ENCODE results near the gene CISH. TPM values are rescaled to one million over a fixed set of nuclear protein-coding genes. Genes with fewer than 3 reads are reported as not detected.
A peak's percentile ranks its signal among the peaks of the same experiment; 100 is the strongest.

CISH gene
- total RNA-seq, 8 experiments from 2014 or later = 0.76 to 5.2 (median 1.8) TPM

GRCh38 chr3:50600141-50600753, 11.3 kb downstream of the CISH start:
- ATAC-seq (replicated peaks in 6 of 8) = no peak
- no peak overlapping the region for H3K4me3 ChIP-seq
- 57 to 100% (median 92%) methylated on average over 2 to 6 of the region's 9 CpGs; no CpG with 5 or more reads in 5 of the 10 experiments for WGBS, 10 experiments
- in situ Hi-C loops (cut with MboI; ENCODE audit: low pct_unique_long_range_greater_than_20kb in 2 of 9, low sequenced_read_pairs in 9 of 9, unreplicated experiment in 9 of 9) = loop anchor here in 8 of 9 experiments (25.0 kb wide), 2 partner anchors 762 to 787 kb away; partner anchors contain the start of genes MANF (in 3 of the 8) and RBM15B (in 3 of the 8)
- peak overlapping the region in 1 of 2 donors; percentile 92 for H3K27ac ChIP-seq
- H3K4me1 ChIP-seq (replicated peaks in 1 of 2) = peaks cover 18 to 23% of the 10 kb centered on the region in 2 donors

GRCh38 chr3:50599716-50600118, 11.9 kb downstream of the CISH start:
- 60 to 86% (median 83%) methylated on average over 1 of the region's 1 CpG; no CpG with 5 or more reads in 7 of the 10 experiments for WGBS, 10 experiments
- no peak for ATAC-seq (replicated peaks in 6 of 8)
- Histone ChIP-seq H3K4me3 (no peak overlapping the region), H3K4me1 (replicated peaks in 1 of 2) (peaks cover 18 to 23% of the 10 kb centered on the region in 2 donors), H3K27ac (no peak overlapping the region)
- in situ Hi-C loops (cut with MboI; ENCODE audit: low pct_unique_long_range_greater_than_20kb in 2 of 9, low sequenced_read_pairs in 9 of 9, unreplicated experiment in 9 of 9) = loop anchor here in 8 of 9 experiments (25.0 kb wide), 2 partner anchors 763 to 788 kb away; partner anchors contain the start of genes MANF (in 3 of the 8) and RBM15B (in 3 of the 8)

DNA sequence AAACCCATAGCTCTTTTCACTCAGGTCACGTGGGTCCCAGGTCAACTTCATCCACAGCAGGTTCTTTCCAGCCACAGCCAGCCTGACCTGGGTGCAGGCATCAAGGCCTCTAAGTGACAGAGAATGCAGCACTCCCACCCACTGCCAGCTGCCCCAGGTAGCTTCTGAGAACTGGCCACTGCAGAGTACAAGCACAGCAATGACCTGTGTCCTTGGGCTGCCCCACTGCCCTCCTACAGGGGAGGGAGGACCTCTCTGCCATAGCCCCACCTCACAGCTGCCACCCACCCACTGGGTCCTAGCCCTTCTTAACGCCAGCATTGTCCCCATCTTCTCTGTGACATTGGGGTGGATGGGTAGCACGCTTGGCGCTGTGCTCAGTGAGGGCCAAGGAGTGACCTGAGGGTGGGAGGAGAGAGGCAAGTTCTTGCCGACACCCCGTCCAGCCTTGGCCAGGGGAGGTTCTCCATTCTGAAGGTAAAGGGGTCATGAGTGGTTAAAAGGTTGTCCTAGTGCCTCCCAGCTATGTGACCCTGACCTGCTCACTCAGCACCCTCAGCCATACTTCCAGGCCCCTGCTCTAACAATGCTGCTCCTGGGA, 12.4 kb downstream of the CISH start:
- no peak overlapping the region for H3K27ac ChIP-seq
- ATAC-seq (replicated peaks in 6 of 8) = no peak
- 75 to 100% (median 83%) methylated on average over 1 to 2 of the region's 6 CpGs; no CpG with 5 or more reads in 7 of the 10 experiments for WGBS, 10 experiments
- peaks cover 18 to 23% of the 10 kb centered on the region in 2 donors for H3K4me1 ChIP-seq (replicated peaks in 1 of 2)
- in situ Hi-C loops (cut with MboI; ENCODE audit: low pct_unique_long_range_greater_than_20kb in 2 of 9, low sequenced_read_pairs in 9 of 9, unreplicated experiment in 9 of 9) = no loop called here
- H3K4me3 ChIP-seq = no peak overlapping the region

- in situ Hi-C loops (cut with MboI; ENCODE audit: low pct_unique_long_range_greater_than_20kb in 2 of 9, low sequenced_read_pairs in 9 of 9, unreplicated experiment in 9 of 9) = no loop called here
- peak in 1 of 8 experiments; percentile 25 for ATAC-seq (replicated peaks in 6 of 8)
Observed at GRCh38 chr3:50594253-50594785, 17.3 kb downstream of the CISH start.

DNA sequence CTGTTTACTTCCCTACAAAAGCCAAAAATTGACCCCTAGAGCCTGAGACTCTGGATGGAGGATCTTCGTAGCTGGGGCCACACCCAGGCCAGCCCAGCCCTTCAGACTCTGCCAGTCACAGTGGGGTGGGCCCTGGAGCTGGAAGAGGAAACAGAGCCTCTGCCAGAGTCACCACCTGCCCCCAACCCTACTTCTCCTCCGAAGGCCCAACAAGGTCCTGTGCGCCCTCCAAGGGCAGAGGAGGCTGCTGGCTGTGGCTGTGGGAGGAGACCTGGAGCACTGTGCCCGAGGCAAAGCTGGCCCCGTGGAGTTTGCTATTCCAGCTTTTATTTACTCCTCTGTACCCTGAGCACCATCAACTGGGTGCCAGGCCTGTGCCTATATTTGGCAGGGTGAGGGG, 19.0 kb downstream of the CISH start:
- peak in 6 of 8 experiments; percentile 5 to 49 (median 23) for ATAC-seq (replicated peaks in 6 of 8)
- in situ Hi-C loops (cut with MboI; ENCODE audit: low pct_unique_long_range_greater_than_20kb in 2 of 9, low sequenced_read_pairs in 9 of 9, unreplicated experiment in 9 of 9) = no loop called here
- peaks cover 0 to 2% of the 10 kb centered on the region in 2 donors for H3K4me1 ChIP-seq (replicated peaks in 1 of 2)
- no peak overlapping the region for H3K4me3 ChIP-seq
- no CpG with 5 or more reads among the region's 5 CpGs for WGBS, 10 experiments
- no peak overlapping the region for H3K27ac ChIP-seq

More at GRCh38 chr3:50594253-50594785, 17.3 kb downstream of the CISH start:
- Histone ChIP-seq H3K4me1 (replicated peaks in 1 of 2) (no peaks in the 10 kb centered on the region), H3K27ac (no peak overlapping the region), H3K4me3 (no peak overlapping the region)
- WGBS, 10 experiments = 0 to 62% (median 0%) methylated on average over 1 to 2 of the region's 2 CpGs; no CpG with 5 or more reads in 3 of the 10 experiments

DNA sequence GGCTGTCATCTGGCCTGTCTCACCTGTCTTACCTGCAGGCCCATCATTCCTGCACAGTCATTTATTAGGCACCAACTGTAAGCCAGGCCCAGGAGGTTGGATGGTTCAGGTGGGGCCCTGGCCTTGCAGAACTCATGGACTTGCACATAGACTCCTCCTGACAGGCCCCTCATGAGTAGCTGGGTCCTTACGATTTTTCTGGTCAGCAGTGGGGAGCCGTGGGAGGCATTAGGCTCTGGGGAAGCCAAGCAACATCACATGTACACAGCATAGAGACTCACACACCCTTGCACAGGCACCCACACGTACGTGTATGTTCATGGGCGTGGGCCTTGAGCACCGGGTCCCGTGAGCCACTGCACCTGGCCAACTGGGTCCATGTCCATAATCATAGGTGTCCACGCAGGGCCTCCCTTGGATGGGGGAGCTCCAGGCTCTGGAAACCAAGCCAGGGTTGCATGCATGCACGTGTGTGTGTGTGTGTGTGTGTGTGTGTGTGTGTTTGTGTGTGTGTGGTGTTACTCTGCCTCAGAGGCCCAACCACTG, 20.3 kb downstream of the CISH start:
- in situ Hi-C loops (cut with MboI; ENCODE audit: low pct_unique_long_range_greater_than_20kb in 2 of 9, low sequenced_read_pairs in 9 of 9, unreplicated experiment in 9 of 9) = no loop called here
- peaks cover 0 to 4% of the 10 kb centered on the region in 2 donors for H3K4me1 ChIP-seq (replicated peaks in 1 of 2)
- no peak overlapping the region for H3K27ac ChIP-seq
- no peak overlapping the region for H3K4me3 ChIP-seq
- ATAC-seq (replicated peaks in 6 of 8) = no peak
- 25 to 89% (median 60%) methylated on average over 1 to 3 of the region's 9 CpGs; no CpG with 5 or more reads in 6 of the 10 experiments for WGBS, 10 experiments

DNA sequence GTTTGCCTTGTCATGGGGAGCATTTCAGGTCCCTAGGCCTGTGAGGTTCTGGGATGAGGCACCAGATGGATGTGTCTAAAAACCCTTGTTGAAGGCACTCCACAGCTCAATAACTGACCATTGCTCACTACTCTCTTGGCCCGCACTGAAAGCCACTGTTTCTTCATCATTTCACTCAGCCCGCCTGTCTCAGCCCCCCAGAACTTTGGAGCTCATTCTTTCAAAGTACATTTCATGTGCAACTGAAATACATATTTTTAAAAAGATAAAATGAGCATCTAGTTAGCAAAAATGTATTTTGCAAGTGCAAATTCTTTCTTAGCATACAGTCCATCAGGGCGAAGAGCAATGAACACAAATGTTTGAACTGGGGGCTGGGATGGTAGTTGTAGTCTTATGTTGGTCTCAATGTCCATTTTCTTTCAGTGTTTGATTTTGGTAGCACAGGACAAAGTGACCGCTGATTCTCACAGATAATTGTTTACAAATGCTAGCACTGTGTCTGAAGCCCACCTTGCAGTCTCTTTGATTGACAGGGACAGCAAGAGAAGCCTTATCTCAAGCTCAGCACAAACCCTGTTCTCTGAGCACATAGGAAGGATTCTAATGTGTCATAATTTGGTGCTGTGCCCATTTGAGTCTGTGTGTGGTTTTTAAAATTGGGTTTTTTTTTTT, 22.7 kb downstream of the CISH start:
- 70 to 93% (median 85%) methylated on average over 2 to 4 of the region's 4 CpGs; no CpG with 5 or more reads in 3 of the 10 experiments for WGBS, 10 experiments
- in situ Hi-C loops (cut with MboI; ENCODE audit: low pct_unique_long_range_greater_than_20kb in 2 of 9, low sequenced_read_pairs in 9 of 9, unreplicated experiment in 9 of 9) = no loop called here
- ATAC-seq (replicated peaks in 6 of 8) = no peak
- no peak overlapping the region for H3K27ac ChIP-seq
- H3K4me3 ChIP-seq = no peak overlapping the region
- H3K4me1 ChIP-seq (replicated peaks in 1 of 2) = peaks cover 0 to 4% of the 10 kb centered on the region in 2 donors

GRCh38 chr3:50587806-50588758, 23.5 kb downstream of the CISH start:
- ATAC-seq (replicated peaks in 6 of 8) = peak in 3 of 8 experiments; percentile 7 to 16 (median 8)
- peaks cover 0 to 4% of the 10 kb centered on the region in 2 donors for H3K4me1 ChIP-seq (replicated peaks in 1 of 2)
- in situ Hi-C loops (cut with MboI; ENCODE audit: low pct_unique_long_range_greater_than_20kb in 2 of 9, low sequenced_read_pairs in 9 of 9, unreplicated experiment in 9 of 9) = no loop called here
- no peak overlapping the region for H3K27ac ChIP-seq
- no peak overlapping the region for H3K4me3 ChIP-seq
- WGBS, 10 experiments = 25 to 100% (median 67%) methylated on average over 2 to 4 of the region's 17 CpGs; no CpG with 5 or more reads in 5 of the 10 experiments

GRCh38 chr3:50587373-50587772, 24.2 kb downstream of the CISH start:
- in situ Hi-C loops (cut with MboI; ENCODE audit: low pct_unique_long_range_greater_than_20kb in 2 of 9, low sequenced_read_pairs in 9 of 9, unreplicated experiment in 9 of 9) = no loop called here
- 32 to 91% (median 84%) methylated on average over 1 to 6 of the region's 6 CpGs; no CpG with 5 or more reads in 4 of the 10 experiments for WGBS, 10 experiments

GRCh38 chr3:50586763-50587070, 24.9 kb downstream of the CISH start:
- H3K27ac ChIP-seq = no peak overlapping the region
- no peak overlapping the region for H3K4me3 ChIP-seq
- in situ Hi-C loops (cut with MboI; ENCODE audit: low pct_unique_long_range_greater_than_20kb in 2 of 9, low sequenced_read_pairs in 9 of 9, unreplicated experiment in 9 of 9) = no loop called here
- peaks cover 0 to 4% of the 10 kb centered on the region in 2 donors for H3K4me1 ChIP-seq (replicated peaks in 1 of 2)
- ATAC-seq (replicated peaks in 6 of 8) = no peak
- 82 to 100% (median 87%) methylated on average over 1 to 3 of the region's 3 CpGs; no CpG with 5 or more reads in 5 of the 10 experiments for WGBS, 10 experiments

More at GRCh38 chr3:50587373-50587772, 24.2 kb downstream of the CISH start:
- peak in 7 of 8 experiments; percentile 29 to 84 (median 80) for ATAC-seq (replicated peaks in 6 of 8)
- peaks cover 0 to 4% of the 10 kb centered on the region in 2 donors for H3K4me1 ChIP-seq (replicated peaks in 1 of 2)
- H3K27ac ChIP-seq = no peak overlapping the region
- no peak overlapping the region for H3K4me3 ChIP-seq

- Histone ChIP-seq H3K4me1 (replicated peaks in 1 of 2) (peaks cover 0 to 4% of the 10 kb centered on the region in 2 donors), H3K4me3 (no peak overlapping the region), H3K27ac (no peak overlapping the region)
- ATAC-seq (replicated peaks in 6 of 8) = no peak
- in situ Hi-C loops (cut with MboI; ENCODE audit: low pct_unique_long_range_greater_than_20kb in 2 of 9, low sequenced_read_pairs in 9 of 9, unreplicated experiment in 9 of 9) = no loop called here
- WGBS, 10 experiments = 80 to 90% (median 86%) methylated on average over 1 to 3 of the region's 6 CpGs; no CpG with 5 or more reads in 5 of the 10 experiments
Observed at GRCh38 chr3:50585919-50586762, 25.4 kb downstream of the CISH start.
